Upper lobe of right lung (tissue), 1 donor: ENCODE results near the gene AANAT. TPM values are rescaled to one million over a fixed set of nuclear protein-coding genes. Genes with fewer than 3 reads are reported as not detected.

Experiments used
- ATAC-seq: fragments of 200-7000 bp; cut with Tn5 transposase; one replicate; pipeline ENCODE4 v1.9.1; 2020; ENCODE audit warnings: mild to moderate bottlenecking, moderate library complexity
- DNase-seq: peaks from one replicate; pipeline ENCODE4 v3.0.0-alpha.2; 2020
- H3K27ac ChIP-seq: fragments of 200-600 bp; one replicate; pipeline ENCODE4 v1.8.0; 2022
- H3K27me3 ChIP-seq: fragments of 200-600 bp; one replicate; pipeline ENCODE4 v1.8.0; 2022; ENCODE audit warnings: mild to moderate bottlenecking
- H3K36me3 ChIP-seq: fragments of 200-600 bp; one replicate; pipeline ENCODE4 v1.8.0; 2022
- H3K4me1 ChIP-seq: fragments of 200-600 bp; one replicate; pipeline ENCODE4 v1.8.0; 2022
- H3K4me3 ChIP-seq: fragments of 200-600 bp; one replicate; pipeline ENCODE4 v1.8.0; 2022; ENCODE audit warnings: mild to moderate bottlenecking
- H3K9me3 ChIP-seq: fragments of 200-600 bp; one replicate; pipeline ENCODE4 v1.8.0; 2022
- CTCF ChIP-seq: fragments of 200-600 bp; IDR thresholded peaks from one replicate; pipeline ENCODE4 v1.8.0; 2022; ENCODE audit warnings: antibody characterized with exemption
- intact Hi-C: fragments of 100-400 bp; cut with DNase I; formaldehyde crosslinking; loops from one replicate; pipeline ENCODE4 v1.11.0; 2022
- total RNA-seq: library from RNA; stranded (reverse); fragmentation: NEBNext Ultra II Directional; extraction: Animal tissue kit (Norgen Biotek cat#: 25700); gene quantifications from one replicate; pipeline ENCODE4 v1.2.1, GENCODE V29; 2021
- donor health status: DM: no; HTN: yes; CAD: no; lungs with severe emphysema.

Gene AANAT
- total RNA-seq, 1 donor from 2014 or later = not detected

GRCh38 chr17:76491271-76492122 is 24.1 kb downstream of the AANAT start:
- peaks cover 39% of the 10 kb centered on the region for H3K4me1 ChIP-seq
- H3K9me3 ChIP-seq = no peaks in the 10 kb centered on the region
- H3K4me3 ChIP-seq = no peak overlapping the region
- no peaks in the 10 kb centered on the region for H3K36me3 ChIP-seq
- DNase-seq (no peak), ATAC-seq (peak; percentile 18)
- H3K27me3 ChIP-seq = no peaks in the 10 kb centered on the region
- intact Hi-C loops = no loop called here
- no peak for TF ChIP-seq CTCF
- peak overlapping the region; percentile 83 for H3K27ac ChIP-seq

DNA sequence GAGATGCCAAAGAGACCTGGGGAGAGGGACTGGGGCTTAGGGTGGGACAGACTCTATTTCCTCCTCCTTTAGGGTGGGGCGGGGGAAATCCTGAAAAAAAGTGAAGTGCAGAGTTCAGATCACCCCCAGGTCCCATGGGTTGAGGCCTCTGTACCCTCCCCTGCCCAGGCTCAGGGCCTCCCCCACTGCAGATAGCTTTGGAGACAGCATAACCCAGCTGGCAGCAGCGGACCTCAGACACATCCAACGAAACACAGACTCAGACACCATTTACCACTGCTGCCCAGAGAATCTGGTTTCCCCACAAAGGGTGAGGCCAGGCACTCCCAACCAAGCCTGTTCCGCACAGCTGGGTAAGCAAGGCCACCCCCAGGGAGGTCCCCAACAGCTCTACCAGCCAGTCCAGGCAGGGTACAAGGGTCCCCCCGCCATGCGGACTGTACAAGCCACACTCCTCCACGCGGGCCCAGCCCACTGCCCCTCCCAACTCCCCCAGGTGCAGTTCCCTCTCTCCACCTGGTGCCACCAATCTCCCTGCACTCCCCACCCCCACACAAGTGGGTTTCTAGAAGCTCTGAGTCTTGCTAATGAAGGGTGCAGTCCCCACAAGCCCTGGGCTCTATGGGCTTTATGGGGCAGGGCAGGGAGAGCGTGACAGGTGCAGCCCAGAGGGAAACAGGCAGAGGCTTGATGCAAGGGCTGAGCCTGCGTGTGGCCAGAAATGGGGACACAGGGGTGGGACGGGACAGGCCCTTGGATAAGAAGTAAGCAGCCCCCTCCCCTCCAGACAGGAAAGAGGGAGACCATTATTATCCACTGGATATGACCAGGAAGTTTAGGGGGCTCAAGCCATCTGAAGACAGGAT is 25.0 kb downstream of the AANAT start:
- H3K36me3 ChIP-seq = no peaks in the 10 kb centered on the region
- DNase-seq (no peak), ATAC-seq (peak; percentile 42)
- peak overlapping the region; percentile 25 for H3K4me3 ChIP-seq
- no peaks in the 10 kb centered on the region for H3K9me3 ChIP-seq
- H3K4me1 ChIP-seq = peaks cover 46% of the 10 kb centered on the region
- TF ChIP-seq CTCF = no peak
- peak overlapping the region; percentile 83 for H3K27ac ChIP-seq
- no peaks in the 10 kb centered on the region for H3K27me3 ChIP-seq
- intact Hi-C loops = no loop called here

DNA sequence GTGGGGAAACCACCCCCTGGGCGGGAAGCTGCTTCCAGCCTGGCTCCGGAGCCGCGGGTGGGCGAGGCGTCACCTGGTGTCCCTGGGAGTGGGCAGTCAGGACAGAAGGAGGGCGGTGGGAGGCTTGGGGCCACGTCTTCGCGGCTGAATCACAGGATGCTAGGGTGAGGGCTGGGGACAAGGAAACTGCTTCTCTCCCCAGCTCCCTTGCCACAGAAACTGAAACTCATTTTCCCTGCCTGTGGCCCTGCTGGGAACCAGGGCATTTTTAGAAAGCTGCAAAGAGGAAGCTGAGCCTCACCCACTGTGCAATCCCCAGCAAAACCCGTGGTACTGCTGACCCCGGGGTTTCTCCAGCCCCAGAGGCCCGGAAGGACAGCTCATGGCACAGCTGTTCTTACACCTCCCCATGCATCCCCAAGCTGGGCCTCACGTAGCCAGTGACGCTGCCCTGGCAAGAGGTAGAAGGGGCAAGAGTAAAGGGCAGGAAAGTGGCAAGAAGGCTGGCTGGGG is 25.6 kb downstream of the AANAT start:
- H3K4me3 ChIP-seq = peak overlapping the region; percentile 25

GRCh38 chr17:76493505-76494167 is 26.2 kb downstream of the AANAT start:
- H3K4me3 ChIP-seq = peak overlapping the region; percentile 25
- TF ChIP-seq CTCF = no peak
- H3K4me1 ChIP-seq = peaks cover 57% of the 10 kb centered on the region
- H3K9me3 ChIP-seq = no peaks in the 10 kb centered on the region
- H3K36me3 ChIP-seq = no peaks in the 10 kb centered on the region
- intact Hi-C loops = no loop called here
- H3K27me3 ChIP-seq = no peaks in the 10 kb centered on the region
- H3K27ac ChIP-seq = peak overlapping the region; percentile 83
- ATAC-seq = no peak
- no peak for DNase-seq

More for the DNA sequence above, 25.6 kb downstream of the AANAT start:
- H3K27me3 ChIP-seq = no peaks in the 10 kb centered on the region
- DNase-seq (peak; percentile 87), ATAC-seq (peak; percentile 81)
- H3K36me3 ChIP-seq = no peaks in the 10 kb centered on the region
- peak overlapping the region; percentile 83 for H3K27ac ChIP-seq
- peaks cover 53% of the 10 kb centered on the region for H3K4me1 ChIP-seq
- H3K9me3 ChIP-seq = no peaks in the 10 kb centered on the region
- intact Hi-C loops = no loop called here
- TF ChIP-seq CTCF = no peak

- TF ChIP-seq CTCF = no peak
- ATAC-seq (no peak), DNase-seq (no peak)
- H3K27me3 ChIP-seq = no peaks in the 10 kb centered on the region
- H3K4me3 ChIP-seq = no peak overlapping the region
- H3K4me1 ChIP-seq = peaks cover 64% of the 10 kb centered on the region
- H3K36me3 ChIP-seq = no peaks in the 10 kb centered on the region
- no peak overlapping the region for H3K27ac ChIP-seq
- intact Hi-C loops = no loop called here
- H3K9me3 ChIP-seq = no peaks in the 10 kb centered on the region
Measured at GRCh38 chr17:76495663-76496400, 28.4 kb downstream of the AANAT start.
